Limb (tissue), 2 donors: ENCODE data around the gene ZNF579.
"Not testable (repeated sequence)": the region's sequence is repeated elsewhere in the genome, so short reads cannot be mapped to it uniquely, and the experiment has no call there.

ENCODE experiments used
- DNase-seq, 2 donors: peaks; one replicate each; pipeline ENCODE4 v3.0.0-alpha.2; 2016; ENCODE audit errors: extremely low spot score in 2 of 2

Gene ZNF579

DNA sequence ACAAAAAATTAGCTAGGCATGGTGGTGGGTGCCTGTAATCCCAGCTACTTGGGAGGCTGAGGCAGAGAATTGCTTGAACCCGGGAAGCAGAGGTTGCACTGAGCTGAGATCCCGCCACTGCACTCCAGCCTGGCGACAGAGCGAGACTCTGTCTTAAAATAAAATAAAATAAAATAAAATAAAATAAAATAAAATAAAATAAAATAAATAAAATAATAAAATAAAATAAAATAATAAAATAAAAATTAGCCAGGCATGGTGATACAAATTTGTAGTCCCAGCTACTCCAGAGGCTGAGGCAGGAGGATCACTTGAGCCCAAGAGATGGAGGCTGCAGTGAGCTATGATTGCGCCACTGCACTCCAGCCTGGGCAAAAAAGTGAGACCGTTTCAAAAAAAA is 6.7 kb downstream of the ZNF579 start:
- DNase-seq: not testable (repeated sequence)

DNA sequence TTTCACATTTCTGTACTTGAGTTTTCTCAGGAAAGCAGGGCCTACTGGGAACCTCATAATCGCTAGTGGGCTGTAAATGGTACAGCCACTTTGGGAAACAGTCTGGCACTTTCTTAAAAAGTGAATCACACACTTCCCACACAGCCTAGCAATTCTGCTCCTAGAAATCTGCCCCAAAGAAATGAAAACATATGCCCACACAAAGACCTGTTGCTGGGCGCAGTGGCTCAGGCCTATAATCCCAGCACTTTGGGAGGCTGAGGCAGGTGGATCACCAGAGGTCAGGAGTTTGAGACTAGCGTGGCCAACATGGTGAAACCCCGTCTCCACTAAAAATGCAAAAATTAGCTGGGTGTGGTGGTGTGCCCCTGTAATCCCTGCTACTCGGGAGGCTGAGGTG is 11.2 kb downstream of the ZNF579 start:
- DNase-seq: not testable (repeated sequence)

- DNase-seq: no peak
These were observed 12.8 kb downstream of the ZNF579 start for GRCh38 chr19:55567708-55568328.

DNA sequence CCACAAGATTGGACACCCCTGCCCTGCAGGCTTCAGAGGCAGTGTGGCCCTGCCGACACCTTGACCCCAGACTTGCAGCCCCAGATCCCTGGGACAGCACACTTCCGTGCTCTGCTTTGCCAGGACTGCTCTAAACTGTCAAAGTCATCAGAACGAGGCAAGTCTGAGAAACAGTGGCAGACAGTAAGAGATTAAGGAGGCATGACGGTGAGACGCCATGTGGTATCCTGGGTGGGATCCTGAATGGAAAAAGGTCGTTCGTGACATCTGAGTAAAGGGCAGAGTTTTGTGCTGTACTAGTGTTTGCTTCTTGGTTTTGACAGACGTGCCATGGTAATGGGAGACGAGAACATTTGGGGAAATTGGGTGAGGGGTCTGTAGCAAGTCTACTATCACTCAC is 13.8 kb downstream of the ZNF579 start:
- no peak for DNase-seq

GRCh38 chr19:55563261-55563690 is 17.4 kb downstream of the ZNF579 start:
- no peak for DNase-seq

DNA sequence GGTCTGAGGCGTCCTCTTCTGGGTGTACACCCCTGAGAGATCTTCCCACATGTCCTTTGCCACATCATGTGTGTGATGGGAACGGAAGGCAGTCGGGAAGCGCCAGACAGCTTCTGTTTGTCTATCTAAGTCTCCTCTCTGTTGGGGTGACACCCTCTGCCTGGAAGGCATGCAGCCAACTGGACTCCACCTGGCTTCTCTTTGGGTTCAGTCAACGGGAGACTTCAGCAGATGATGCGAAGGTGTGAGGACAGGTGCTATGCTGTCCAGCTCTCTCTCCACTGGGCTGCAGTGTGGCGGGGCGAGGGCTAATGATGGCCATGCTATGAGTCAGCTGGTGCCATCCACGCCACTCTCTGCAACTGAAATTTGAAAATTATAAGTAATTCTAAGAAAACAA is 21.0 kb downstream of the ZNF579 start:
- DNase-seq: no peak

DNA sequence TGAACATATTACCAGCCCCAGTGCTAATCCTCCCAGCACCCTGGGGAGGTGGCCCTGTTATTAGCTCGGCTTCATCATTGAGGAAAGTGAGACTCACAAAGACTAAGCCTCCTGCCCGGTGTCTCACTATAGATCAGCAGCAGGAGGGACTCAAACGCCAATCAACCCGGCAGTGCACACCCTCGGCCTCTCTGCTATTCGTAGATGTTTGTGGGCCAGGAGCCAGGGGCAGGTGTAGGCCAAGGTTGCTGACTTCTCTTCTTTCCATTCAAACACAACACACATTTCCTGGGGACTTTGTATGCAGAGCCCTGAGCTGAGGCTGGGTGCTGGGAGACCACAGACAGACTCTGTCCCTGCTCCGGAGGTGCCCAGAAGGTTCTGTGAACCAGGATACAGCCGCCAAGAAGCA is 25.9 kb downstream of the ZNF579 start:
- DNase-seq: no peak

DNA sequence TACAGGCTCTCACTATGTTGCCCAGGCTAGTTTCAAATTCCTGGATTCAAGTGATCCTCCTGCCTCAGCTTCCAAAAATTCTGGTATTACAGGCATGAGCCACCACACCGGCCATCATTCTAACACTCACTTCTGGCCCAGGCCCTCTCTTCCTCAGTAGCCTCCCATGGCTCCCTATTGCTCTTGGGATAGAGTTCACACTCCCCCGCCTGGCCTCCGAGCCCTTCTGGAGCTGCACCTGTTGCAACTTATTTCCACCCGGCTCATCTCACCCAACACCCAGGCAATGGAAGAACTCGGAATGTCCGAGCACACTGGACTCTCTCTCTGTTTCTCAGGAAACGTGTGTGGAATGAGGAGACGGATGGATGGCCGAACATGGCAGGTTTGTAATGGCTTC is 26.3 kb downstream of the ZNF579 start:
- no peak for DNase-seq

- DNase-seq: no peak
These were observed 27.1 kb downstream of the ZNF579 start for GRCh38 chr19:55553217-55554182.

DNA sequence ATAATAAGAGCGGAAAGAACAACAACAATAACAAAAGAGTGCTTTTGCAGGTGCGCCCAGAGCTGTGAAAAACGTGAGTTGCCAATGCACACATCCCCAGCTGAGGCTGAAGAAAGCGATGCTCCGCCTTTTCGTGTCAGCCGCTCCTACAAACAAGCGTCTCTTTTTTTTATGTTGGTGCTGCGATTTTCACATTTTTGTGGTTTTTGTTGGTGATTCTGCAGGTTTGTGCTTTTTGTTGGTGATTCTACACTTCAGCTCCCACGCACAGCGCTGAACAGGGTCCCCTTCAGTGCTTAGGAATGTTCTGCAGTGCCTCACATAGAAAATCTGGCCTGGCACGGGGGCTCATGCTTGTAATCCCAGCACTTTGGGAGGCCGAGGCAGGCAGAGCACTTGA is 28.0 kb downstream of the ZNF579 start:
- no peak for DNase-seq

DNA sequence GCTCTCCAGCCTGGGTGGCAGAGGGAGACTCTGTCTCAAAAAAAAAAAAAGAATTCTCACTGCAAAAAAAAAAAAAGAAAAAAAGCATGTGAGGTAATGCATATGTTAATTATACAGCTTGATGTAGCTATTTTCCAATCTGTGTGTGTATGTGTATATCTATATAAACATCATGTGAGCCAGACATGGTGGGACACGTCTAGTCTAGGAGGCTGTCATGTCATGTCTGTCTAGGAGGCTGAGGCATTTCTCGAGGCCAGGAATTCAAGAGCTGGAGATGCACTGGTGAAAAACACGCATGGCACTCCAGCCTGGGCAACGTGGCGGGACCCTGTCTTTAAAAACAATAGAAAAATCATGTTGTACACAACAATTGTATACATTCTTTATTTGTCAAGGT is 28.4 kb downstream of the ZNF579 start:
- DNase-seq: no peak

DNA sequence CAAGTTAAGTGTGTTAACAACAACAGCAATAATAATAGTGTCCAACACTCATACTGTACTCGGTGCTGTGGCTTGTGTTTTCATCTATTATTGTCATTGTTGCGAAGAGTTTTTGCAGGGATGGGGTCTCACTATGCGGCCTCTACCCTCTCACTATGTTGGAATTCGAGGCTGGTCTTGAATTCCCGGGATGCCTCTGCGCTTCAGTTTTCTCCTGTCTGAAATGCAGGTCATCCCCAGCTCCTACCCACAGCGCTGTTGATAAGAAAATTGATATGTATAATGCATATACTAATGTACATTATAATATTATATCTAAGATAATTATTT is 30.4 kb downstream of the ZNF579 start:
- DNase-seq: no peak

- no peak for DNase-seq
These were observed 30.9 kb downstream of the ZNF579 start for GRCh38 chr19:55549500-55550320.

DNA sequence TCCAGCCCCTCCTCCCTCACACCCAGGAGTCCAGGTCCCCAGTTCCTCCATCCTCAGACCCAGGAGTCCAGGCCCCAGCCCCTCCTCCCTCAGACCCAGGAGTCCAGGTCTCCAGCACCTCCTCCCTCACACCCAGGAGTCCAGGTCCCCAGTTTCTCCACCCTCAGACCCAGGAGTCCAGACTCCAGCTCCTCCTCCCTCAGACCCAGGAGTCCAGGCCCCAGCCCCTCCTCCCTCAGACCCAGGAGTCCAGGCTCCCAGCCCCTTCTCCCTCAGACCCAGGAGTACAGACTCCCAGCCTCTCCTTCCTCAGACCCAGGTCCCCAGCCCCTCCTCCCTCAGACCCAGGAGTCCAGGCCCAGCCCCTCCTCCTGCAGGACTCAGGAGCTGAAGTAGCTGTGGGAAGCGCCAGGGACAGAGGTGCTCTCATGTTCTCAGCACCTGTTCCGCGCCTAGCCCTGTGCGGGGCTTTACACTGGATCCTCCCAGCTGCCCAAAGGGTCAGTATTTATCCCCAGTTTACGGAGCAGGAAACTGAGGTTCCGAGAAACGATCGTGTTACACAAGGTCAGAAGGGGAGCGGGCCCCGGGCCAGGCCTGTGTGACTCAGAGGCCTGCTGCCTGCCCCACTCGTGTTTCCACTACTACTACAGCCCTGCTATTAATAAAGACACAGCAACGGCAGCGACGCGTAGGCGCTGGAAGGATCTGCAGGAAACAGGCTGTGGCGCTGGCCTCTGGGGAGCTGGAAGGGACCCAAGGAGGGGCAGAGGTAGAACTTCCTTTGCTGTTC is 33.6 kb downstream of the ZNF579 start:
- DNase-seq: no peak

DNA sequence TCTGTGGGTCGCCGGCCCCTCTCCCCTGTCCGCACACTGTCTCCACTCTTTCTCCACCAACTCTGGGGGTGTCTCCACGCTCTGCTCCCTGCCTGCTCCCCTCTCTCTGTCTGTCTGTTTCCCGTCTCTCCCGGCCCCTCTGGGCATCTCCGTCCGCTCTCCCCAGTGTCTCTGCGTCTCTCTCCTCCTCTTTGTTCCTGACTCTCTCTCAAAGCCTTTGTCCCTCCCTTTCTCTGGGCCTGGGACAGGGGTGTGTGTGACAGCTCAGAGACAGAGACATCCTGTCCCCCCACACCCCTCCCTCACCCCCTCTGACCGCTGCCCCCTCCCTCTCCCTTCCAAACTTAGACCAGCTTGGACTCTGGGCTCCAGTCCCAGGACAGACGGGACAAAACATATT is 34.6 kb downstream of the ZNF579 start:
- no peak for DNase-seq

- no peak for DNase-seq
These were observed 35.2 kb downstream of the ZNF579 start, which contains the start of gene SBK3 for GRCh38 chr19:55545443-55545842. Gene SBK3, minus strand, starts transcription at chr19:55545543. Its CDS starts 0 bp downstream, at chr19:55545543.

DNA sequence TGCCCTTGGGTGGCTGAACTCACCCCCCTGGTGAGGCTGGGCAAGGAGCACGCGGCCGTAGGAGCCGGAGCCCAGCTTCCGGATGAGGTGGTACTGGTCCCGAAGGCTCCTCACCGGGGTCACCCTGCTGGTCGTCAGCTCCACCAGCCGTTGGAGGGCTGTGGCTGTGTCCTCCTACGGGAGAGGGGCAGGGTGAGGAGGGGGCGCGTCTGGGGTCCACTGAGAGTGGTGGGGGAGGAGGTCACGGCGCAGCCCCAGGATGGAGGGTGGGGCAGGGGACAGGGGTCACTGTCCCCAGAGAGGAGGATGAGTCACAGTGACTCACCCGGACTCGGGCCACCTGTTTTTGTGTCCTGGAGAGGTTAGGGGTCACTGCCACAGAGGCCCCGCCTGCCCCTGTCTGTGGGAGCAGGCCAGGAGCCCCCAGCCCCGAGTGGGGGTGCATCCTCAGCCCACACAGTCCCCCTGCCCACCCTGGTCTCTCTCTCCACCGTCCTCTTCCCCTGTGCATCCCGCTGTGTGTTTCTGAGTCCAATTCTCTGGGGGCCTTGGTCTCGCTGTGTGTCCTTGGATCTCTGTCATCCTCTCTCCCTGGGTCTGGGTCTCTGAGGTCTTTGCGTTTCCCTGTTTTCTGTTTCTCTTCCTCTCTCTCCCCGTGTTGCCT is 35.7 kb downstream of the ZNF579 start:
- no peak for DNase-seq

DNA sequence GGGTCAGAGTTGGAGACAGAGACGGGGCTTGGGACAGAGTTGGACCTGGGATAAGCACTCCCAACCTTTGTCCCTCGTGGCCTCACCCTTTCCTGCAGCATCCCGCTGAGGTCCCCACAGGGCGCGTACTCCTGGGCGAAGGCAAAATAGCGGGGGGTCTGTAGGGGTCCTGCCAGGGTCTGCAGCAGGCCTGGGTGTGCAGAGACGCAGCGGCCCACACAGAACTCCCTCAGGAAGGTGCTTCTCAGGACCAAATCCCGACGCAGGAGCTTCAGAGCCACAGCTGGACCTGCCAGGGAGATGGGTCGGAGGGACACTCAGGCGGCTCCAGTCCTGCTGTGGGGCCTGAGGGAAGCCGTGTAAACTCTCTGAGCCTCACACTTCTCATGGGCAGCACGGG is 36.6 kb downstream of the ZNF579 start:
- DNase-seq: no peak

DNA sequence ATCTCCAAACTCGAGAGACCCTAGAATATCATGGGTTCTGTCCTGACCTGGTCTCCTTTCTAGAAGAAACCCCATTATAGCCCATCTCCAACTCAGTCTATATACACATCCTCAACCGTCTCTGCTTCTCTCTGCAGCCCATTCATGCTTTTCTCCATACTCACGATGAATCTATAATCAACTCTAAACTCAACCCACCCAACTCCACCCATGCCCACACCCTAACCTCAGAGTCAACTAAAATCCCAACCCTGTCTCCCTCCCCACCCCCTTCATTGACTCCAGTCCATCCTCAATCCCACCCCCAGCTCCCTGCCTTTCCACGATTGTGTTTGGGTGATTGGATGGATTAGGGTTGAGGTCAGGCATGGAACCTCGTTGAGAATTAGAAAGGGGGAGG is 37.1 kb downstream of the ZNF579 start:
- DNase-seq: no peak

- DNase-seq: no peak
These were observed 38.3 kb downstream of the ZNF579 start for GRCh38 chr19:55542292-55542855.
